Caco-2 (cell line): Measurements from ENCODE around the gene MIGA1. TPM values are rescaled to one million over a fixed set of nuclear protein-coding genes. Genes with fewer than 3 reads are reported as not detected.

Experiments
- BruUV-seq: library from RNA; stranded (reverse); fragments of 400-500 nt; replicated peaks from 2 replicates; lab custom pipeline; 2021; lab: Mats Ljungman, UMichigan
- CTCF ChIA-PET: fragments of 300-600 bp; sonication (Branson Sonifier 250); formaldehyde crosslinking; loops from one replicate; lab custom pipeline; 2022; ENCODE audit warnings: antibody characterized with exemption; lab: Charles Lee
- POLR2A ChIA-PET: fragments of 300-600 bp; sonication (Branson Sonifier 250); formaldehyde crosslinking; loops from one replicate; lab custom pipeline; 2022; ENCODE audit warnings: antibody characterized with exemption; lab: Charles Lee
- DNase-seq, 2 experiments: peaks; one replicate each; pipeline versions ENCODE4 v3.0.0 to v3.0.0-alpha.2; 2020 to 2022
- H3K27me3 ChIP-seq: replicated peaks from 2 replicates; pipeline ENCODE4 v1.6.0; 2011; ENCODE audit warnings: low read length; ENCODE audit not compliant: control insufficient read depth, insufficient read depth
- H3K36me3 ChIP-seq: 2 replicates; pipeline ENCODE4 v1.5.1; 2011; ENCODE audit warnings: low read length; ENCODE audit not compliant: control insufficient read depth, insufficient read depth
- H3K4me1 ChIP-seq: fragments of 250-450 bp; sonication (Bioruptor Pico); 2 replicates; pipeline ENCODE4 v1.5.1; 2020; ENCODE audit warnings: mild to moderate bottlenecking
- H3K4me3 ChIP-seq: 2 replicates; pipeline ENCODE4 v1.5.1; 2011; ENCODE audit warnings: low read depth, mild to moderate bottlenecking, control low read depth, low read length
- H3K9me3 ChIP-seq: fragments of 250-450 bp; sonication (Bioruptor Pico); 2 replicates; pipeline ENCODE4 v1.5.1; 2020; ENCODE audit warnings: mild to moderate bottlenecking, moderate library complexity
- H3K27ac Mint-ChIP-seq: one replicate; pipeline ENCODE4 v1.8.0; 2022; ENCODE audit warnings: mixed read lengths; ENCODE audit not compliant: unreplicated experiment
- H3K27me3 Mint-ChIP-seq: one replicate; pipeline ENCODE4 v1.8.0; 2022; ENCODE audit warnings: mixed read lengths; ENCODE audit not compliant: insufficient read depth, unreplicated experiment
- H3K36me3 Mint-ChIP-seq: one replicate; pipeline ENCODE4 v1.8.0; 2022; ENCODE audit warnings: mild to moderate bottlenecking, mixed read lengths; ENCODE audit not compliant: insufficient read depth, unreplicated experiment
- H3K4me1 Mint-ChIP-seq: one replicate; pipeline ENCODE4 v1.8.0; 2022; ENCODE audit warnings: low read depth, mixed read lengths; ENCODE audit not compliant: unreplicated experiment
- H3K4me3 Mint-ChIP-seq: one replicate; pipeline ENCODE4 v1.8.0; 2022; ENCODE audit warnings: mild to moderate bottlenecking, moderate library complexity, mixed read lengths; ENCODE audit not compliant: unreplicated experiment
- H3K9me3 Mint-ChIP-seq: one replicate; pipeline ENCODE4 v1.8.0; 2022; ENCODE audit warnings: mixed read lengths; ENCODE audit not compliant: unreplicated experiment
- CTCF ChIP-seq, 2 experiments: fragments of 200-600 bp in 1 of 2; IDR thresholded peaks; 1 replicate in 1 of 2; 2 replicates in 1 of 2; pipeline versions ENCODE4 v1.5.1 to v1.8.0; 2011 to 2022; ENCODE audit warnings: antibody characterized with exemption in 1 of 2, control low read depth in 1 of 2, inconsistent platforms in 1 of 2, low read depth in 1 of 2, low read length in 1 of 2, mild to moderate bottlenecking in 1 of 2, moderate library complexity in 1 of 2; ENCODE audit not compliant: insufficient read depth in 1 of 2, severe bottlenecking in 1 of 2, unreplicated experiment in 1 of 2
- intact Hi-C: fragments of 100-400 bp; cut with micrococcal nuclease; formaldehyde crosslinking; loops from one replicate; pipeline ENCODE4 v1.10.0; 2022; ENCODE audit not compliant: unreplicated experiment
- total RNA-seq: library from RNA; stranded (reverse); gene quantifications from 2 replicates; pipeline ENCODE4 v1.2.3, GENCODE V29; 2022

MIGA1 gene
- total RNA-seq, 1 experiment from 2014 or later, result 12.0 TPM

- TF ChIP-seq CTCF (IDR thresholded peaks at IDR 0.05; ENCODE audit: insufficient read depth in 1 of 2, low read depth in 1 of 2, low read length in 1 of 2, severe bottlenecking in 1 of 2, unreplicated experiment in 1 of 2), result no peak
- no peak for DNase-seq
- no peaks in the 10 kb centered on the region for H3K9me3 ChIP-seq
- intact Hi-C loops, result no loop called here
- Mint-ChIP-seq H3K36me3 (no peaks in the 10 kb centered on the region), H3K9me3 (no peaks in the 10 kb centered on the region), H3K4me3 (no peak overlapping the region), H3K27ac (peak overlapping the region; percentile 4), H3K4me1 (peaks cover 5% of the 10 kb centered on the region), H3K27me3 (no peaks in the 10 kb centered on the region)
- POLR2A ChIA-PET, result no interaction called here
- no peaks in the 10 kb centered on the region for H3K36me3 ChIP-seq
- no peak overlapping the region for H3K4me3 ChIP-seq
- peaks cover 7% of the 10 kb centered on the region; the same call in 1 of the 2 replicates for H3K4me1 ChIP-seq
- no peaks in the 10 kb centered on the region for H3K27me3 ChIP-seq
- CTCF ChIA-PET, result no interaction called here
- BruUV-seq, result no TSS peak
Measured at GRCh38 chr1:77762072-77762476, 17.4 kb upstream of the MIGA1 start.

GRCh38 chr1:77768006-77768405 lies 11.4 kb upstream of the MIGA1 start:
- Mint-ChIP-seq H3K4me3 (no peak overlapping the region), H3K36me3 (no peaks in the 10 kb centered on the region), H3K27ac (no peak overlapping the region), H3K27me3 (no peaks in the 10 kb centered on the region), H3K9me3 (no peaks in the 10 kb centered on the region), H3K4me1 (no peaks in the 10 kb centered on the region)
- ChIA-PET CTCF (no interaction called here), POLR2A (no interaction called here)
- H3K36me3 ChIP-seq, result no peaks in the 10 kb centered on the region
- H3K4me1 ChIP-seq, result no peaks in the 10 kb centered on the region
- no peaks in the 10 kb centered on the region for H3K9me3 ChIP-seq
- DNase-seq, result no peak
- intact Hi-C loops, result no loop called here
- BruUV-seq, result no TSS peak
- no peak overlapping the region for H3K4me3 ChIP-seq
- no peak for TF ChIP-seq CTCF (IDR thresholded peaks at IDR 0.05; ENCODE audit: insufficient read depth in 1 of 2, low read depth in 1 of 2, low read length in 1 of 2, severe bottlenecking in 1 of 2, unreplicated experiment in 1 of 2)
- no peaks in the 10 kb centered on the region for H3K27me3 ChIP-seq

GRCh38 chr1:77776007-77776700 lies 3.3 kb upstream of the MIGA1 start:
- Histone ChIP-seq H3K9me3 (no peaks in the 10 kb centered on the region), H3K27me3 (no peaks in the 10 kb centered on the region), H3K36me3 (no peaks in the 10 kb centered on the region), H3K4me3 (no peak overlapping the region), H3K4me1 (peaks cover 16% of the 10 kb centered on the region)
- ChIA-PET POLR2A (no interaction called here), CTCF (interaction anchor here (0.7 to 0.8 kb wide), 2 partner anchors 48 to 338 kb away, joined by 3 to 5 read pairs; no protein-coding TSS in a partner anchor)
- BruUV-seq, result no TSS peak
- H3K27ac Mint-ChIP-seq, result peak overlapping the region; percentile 67
- intact Hi-C loops, result no loop called here
- H3K27me3 Mint-ChIP-seq, result no peaks in the 10 kb centered on the region
- DNase-seq, result peak; percentile 42 to 57
- H3K9me3 Mint-ChIP-seq, result no peaks in the 10 kb centered on the region
- H3K4me1 Mint-ChIP-seq, result peaks cover 20% of the 10 kb centered on the region
- no peaks in the 10 kb centered on the region for H3K36me3 Mint-ChIP-seq
- H3K4me3 Mint-ChIP-seq, result peak overlapping the region; percentile 22
- no peak for TF ChIP-seq CTCF (IDR thresholded peaks at IDR 0.05; ENCODE audit: insufficient read depth in 1 of 2, low read depth in 1 of 2, low read length in 1 of 2, severe bottlenecking in 1 of 2, unreplicated experiment in 1 of 2)
